ENCODE measurements around the gene BCL2A1. TPM values are rescaled to one million over a fixed set of nuclear protein-coding genes. Genes with fewer than 3 reads are reported as not detected.
"Not testable (repeated sequence)": the region's sequence is repeated elsewhere in the genome, so short reads cannot be mapped to it uniquely, and the experiment has no call there.

The BCL2A1 gene
- total RNA-seq (100 to 1,000 TPM in 2 of 7 donors, 10 to 100 TPM in 5; 34.4 to 180 (median 69.7) TPM), polyA plus RNA-seq (10 to 100 TPM; 47.2 to 55.5 (median 52.9) TPM)
- long read RNA-seq, donor 1, partial matches to known transcripts, result 5 of 22 reads
- long read RNA-seq, donor 1, other reads (novel, unspliced or antisense), result 16 of 22 reads
- long read RNA-seq, donor 2, partial matches to known transcripts, result 0 of 4 reads
- long read RNA-seq, donor 2, other reads (novel, unspliced or antisense), result 0 of 4 reads

DNA sequence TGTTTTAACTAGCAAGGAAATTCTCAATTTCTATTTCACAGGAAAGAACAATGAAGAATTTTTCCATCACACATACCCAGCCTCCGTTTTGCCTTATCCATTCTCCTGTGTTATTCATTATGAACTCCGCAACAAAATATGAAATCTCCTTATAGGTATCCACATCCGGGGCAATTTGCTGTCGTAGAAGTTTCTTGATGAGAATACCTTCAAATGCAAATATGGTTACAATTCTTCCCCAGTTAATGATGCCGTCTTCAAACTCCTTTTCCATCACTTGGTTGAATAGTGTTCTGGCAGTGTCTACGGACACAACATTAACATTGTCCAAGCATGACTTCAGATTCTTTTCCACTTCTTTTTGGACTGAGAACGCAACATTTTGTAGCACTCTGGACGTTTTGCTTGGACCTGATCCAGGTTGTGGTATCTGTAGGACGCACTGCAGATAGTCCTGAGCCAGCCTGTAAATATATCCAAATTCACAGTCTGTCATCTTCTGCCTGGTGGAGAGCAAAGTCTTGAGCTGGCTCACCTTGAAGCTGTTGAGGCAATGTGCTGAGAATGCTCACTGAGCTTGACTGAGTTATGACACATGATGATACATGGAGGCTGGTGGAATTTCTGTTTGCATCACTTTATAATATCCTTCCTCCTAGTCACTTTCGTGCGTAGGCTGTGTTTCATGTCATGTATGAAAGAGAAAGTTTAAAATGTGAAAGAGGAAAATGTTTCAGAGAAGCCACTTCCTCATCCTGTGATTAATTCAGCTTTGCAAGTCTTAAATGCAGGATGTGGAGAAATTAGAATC is at the start of gene BCL2A1:
Gene BCL2A1 (minus strand): TSS at position 573 of the 811 bp plus-strand sequence. CDS start 77 bp downstream, at position 496.
- Histone ChIP-seq H3K27ac (peak within 1 kb of the TSS; percentile 39 to 93 (median 91)), H3K9me3 (no peaks in the 10 kb centered on the region), H3K4me3 (peak within 1 kb of the TSS in 7 of 8 donors; percentile 28 to 67 (median 39)), H3K4me1 (peaks cover 0 to 85% (median 64%) of the 10 kb centered on the region in 6 donors), H3K27me3 (replicated peaks in 1 of 7) (no peaks in the 10 kb centered on the region), H3K36me3 (no peaks in the 10 kb centered on the region)
- intact Hi-C loops (cut with DNase I; ENCODE audit: low total_unique reads), result no loop called here
- WGBS, 5 donors, result 19 to 34% (median 29%) methylated on average over 11 of the region's 11 CpGs
- DNase-seq, result peak; percentile 25
- TF ChIP-seq POLR2A (IDR thresholded peaks at IDR 0.05) (peak; percentile 69 to 85 (median 83)), POLR2AphosphoS5 (IDR thresholded peaks at IDR 0.05) (peak in 2 of 3 donors; percentile 33 to 99)
- TF ChIP-seq, protein P1, sequence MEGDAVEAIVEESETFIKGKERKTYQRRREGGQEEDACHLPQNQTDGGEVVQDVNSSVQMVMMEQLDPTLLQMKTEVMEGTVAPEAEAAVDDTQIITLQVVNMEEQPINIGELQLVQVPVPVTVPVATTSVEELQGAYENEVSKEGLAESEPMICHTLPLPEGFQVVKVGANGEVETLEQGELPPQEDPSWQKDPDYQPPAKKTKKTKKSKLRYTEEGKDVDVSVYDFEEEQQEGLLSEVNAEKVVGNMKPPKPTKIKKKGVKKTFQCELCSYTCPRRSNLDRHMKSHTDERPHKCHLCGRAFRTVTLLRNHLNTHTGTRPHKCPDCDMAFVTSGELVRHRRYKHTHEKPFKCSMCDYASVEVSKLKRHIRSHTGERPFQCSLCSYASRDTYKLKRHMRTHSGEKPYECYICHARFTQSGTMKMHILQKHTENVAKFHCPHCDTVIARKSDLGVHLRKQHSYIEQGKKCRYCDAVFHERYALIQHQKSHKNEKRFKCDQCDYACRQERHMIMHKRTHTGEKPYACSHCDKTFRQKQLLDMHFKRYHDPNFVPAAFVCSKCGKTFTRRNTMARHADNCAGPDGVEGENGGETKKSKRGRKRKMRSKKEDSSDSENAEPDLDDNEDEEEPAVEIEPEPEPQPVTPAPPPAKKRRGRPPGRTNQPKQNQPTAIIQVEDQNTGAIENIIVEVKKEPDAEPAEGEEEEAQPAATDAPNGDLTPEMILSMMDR (IDR thresholded peaks at IDR 0.05 in 8 of 11, conservative IDR thresholded peaks at IDR 0.05 in 3 of 11), result no peak

DNA sequence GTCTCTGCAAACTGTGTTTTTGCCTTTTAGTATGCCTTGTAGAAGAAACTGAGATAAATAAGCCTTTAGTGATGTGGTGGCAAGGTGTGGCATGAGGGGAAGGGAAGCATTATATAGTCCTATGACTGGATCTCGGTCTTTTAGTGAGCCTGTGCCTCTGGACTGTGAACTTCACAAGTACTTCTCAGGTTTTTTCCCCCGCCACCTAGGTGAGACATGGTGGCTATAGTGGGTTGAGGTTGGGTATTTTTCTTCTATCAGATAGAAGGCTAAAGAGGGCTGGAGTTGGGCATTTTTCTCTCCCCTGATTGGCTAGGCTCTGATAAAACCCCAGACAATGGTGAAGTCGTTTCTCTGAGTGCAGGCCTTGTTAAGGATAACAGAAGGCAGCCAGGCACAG is 49.7 kb upstream of the BCL2A1 start:
- H3K4me3 ChIP-seq, result no peak overlapping the region
- intact Hi-C loops (cut with DNase I; ENCODE audit: low total_unique reads), result no loop called here
- H3K27ac ChIP-seq, result no peak overlapping the region
- no peak for TF ChIP-seq POLR2AphosphoS5 (IDR thresholded peaks at IDR 0.05)
- TF ChIP-seq, protein P1 (IDR thresholded peaks at IDR 0.05 in 8 of 11, conservative IDR thresholded peaks at IDR 0.05 in 3 of 11), result no peak
- TF ChIP-seq POLR2A (IDR thresholded peaks at IDR 0.05), result no peak
- DNase-seq, result no peak
- no peaks in the 10 kb centered on the region for H3K9me3 ChIP-seq
- H3K27me3 ChIP-seq (replicated peaks in 1 of 7), result no peaks in the 10 kb centered on the region
- H3K36me3 ChIP-seq, result no peaks in the 10 kb centered on the region
- 73 to 83% (median 76%) methylated on average over 3 of the region's 3 CpGs for WGBS, 5 donors
- H3K4me1 ChIP-seq, result peaks cover 0 to 13% (median 2%) of the 10 kb centered on the region in 6 donors

DNA sequence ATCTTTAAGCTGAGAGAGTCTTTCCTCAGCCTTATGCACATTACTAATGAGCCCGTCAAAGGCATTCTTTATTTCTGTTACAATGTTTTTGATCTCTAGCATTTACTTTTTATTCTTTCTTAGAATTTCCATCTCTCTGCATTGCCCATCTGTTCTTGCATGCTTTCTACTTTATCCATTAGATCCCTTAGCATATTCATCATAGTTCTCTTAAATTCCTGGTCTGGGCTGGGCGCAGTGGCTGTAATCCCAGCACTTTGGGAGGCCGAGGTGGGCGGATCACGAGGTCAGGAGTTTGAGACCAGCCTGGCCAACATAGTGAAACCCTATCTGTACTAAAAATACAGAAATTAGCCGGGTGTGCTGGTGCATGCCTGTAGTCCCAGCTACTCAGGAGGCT is 49.2 kb upstream of the BCL2A1 start:
- WGBS, 5 donors, result 82 to 94% (median 88%) methylated on average over 6 of the region's 6 CpGs
- peaks cover 0 to 13% (median 2%) of the 10 kb centered on the region in 6 donors for H3K4me1 ChIP-seq
- H3K4me3 ChIP-seq; H3K27ac ChIP-seq; H3K9me3 ChIP-seq; H3K27me3 ChIP-seq (replicated peaks in 1 of 7); DNase-seq; H3K36me3 ChIP-seq; intact Hi-C loops (cut with DNase I; ENCODE audit: low total_unique reads): not testable (repeated sequence)

DNA sequence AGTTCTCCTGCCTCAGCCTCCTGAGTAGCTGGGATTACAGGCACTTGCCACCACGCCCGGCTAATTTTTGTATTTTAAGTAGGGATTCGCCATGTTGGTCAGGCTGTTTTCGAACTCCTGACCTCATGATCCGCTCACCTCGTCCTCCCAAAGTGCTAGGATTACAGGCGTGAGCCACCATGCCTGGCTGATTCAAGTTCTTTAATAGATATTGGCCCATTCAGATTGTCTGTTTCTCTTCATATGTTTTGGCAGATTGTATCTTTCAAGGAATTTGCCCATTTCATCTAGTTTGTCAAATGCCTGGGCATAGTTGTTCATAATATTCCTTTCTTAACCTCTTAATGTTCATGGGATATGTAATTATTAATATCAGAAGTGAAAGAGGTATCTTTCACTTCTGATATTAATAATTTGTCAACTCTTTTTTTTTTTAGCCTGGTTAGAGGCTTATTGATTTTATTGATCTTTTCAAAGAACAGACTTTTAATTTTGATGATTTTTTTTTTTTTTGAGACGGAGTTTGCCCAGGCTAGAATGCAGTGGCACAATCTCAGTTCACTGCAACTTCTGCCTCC is 48.3 kb upstream of the BCL2A1 start:
- peaks cover 0 to 3% (median 0%) of the 10 kb centered on the region in 8 donors for H3K9me3 ChIP-seq
- TF ChIP-seq POLR2AphosphoS5 (IDR thresholded peaks at IDR 0.05) (no peak), POLR2A (IDR thresholded peaks at IDR 0.05) (no peak)
- TF ChIP-seq, protein P1 (IDR thresholded peaks at IDR 0.05 in 8 of 11, conservative IDR thresholded peaks at IDR 0.05 in 3 of 11), result no peak
- no peaks in the 10 kb centered on the region for H3K36me3 ChIP-seq
- no peak for DNase-seq
- H3K4me3 ChIP-seq, result peak overlapping the region in 1 of 8 donors; percentile 56
- intact Hi-C loops (cut with DNase I; ENCODE audit: low total_unique reads), result no loop called here
- 74 to 91% (median 88%) methylated on average over 8 of the region's 8 CpGs for WGBS, 5 donors
- H3K27ac ChIP-seq, result peak overlapping the region in 5 of 8 donors; percentile 48 to 86 (median 79)
- H3K4me1 ChIP-seq, result peaks cover 0 to 13% (median 2%) of the 10 kb centered on the region in 6 donors
- H3K27me3 ChIP-seq (replicated peaks in 1 of 7), result no peaks in the 10 kb centered on the region

DNA sequence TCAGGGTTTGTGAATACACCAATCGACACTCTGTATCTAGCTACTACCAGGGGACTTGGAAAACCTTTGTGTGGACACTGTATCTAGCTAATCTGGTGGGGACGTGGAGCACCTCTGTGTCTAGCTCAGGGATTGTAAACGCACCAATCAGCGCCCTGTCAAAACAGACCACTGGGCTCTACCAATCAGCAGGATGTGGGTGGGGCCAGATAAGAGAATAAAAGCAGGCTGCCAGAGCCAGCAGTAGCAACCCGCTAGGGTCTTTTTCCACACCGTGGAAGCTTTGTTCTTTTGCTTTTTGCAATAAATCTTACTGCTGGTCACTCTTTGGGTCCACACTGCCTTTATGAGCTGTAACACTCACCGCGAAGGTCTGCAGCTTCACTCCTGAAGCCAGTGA is 46.1 kb upstream of the BCL2A1 start:
- WGBS, 5 donors, result 84 to 91% (median 85%) methylated on average over 7 to 8 of the region's 8 CpGs
- Histone ChIP-seq H3K27ac (peak overlapping the region in 7 of 8 donors; percentile 12 to 86 (median 78)), H3K4me1 (peaks cover 0 to 13% (median 1%) of the 10 kb centered on the region in 6 donors), H3K4me3 (peak overlapping the region in 2 of 8 donors; percentile 9 to 56)
- intact Hi-C loops (cut with DNase I; ENCODE audit: low total_unique reads); H3K9me3 ChIP-seq; H3K27me3 ChIP-seq (replicated peaks in 1 of 7); H3K36me3 ChIP-seq; DNase-seq: not testable (repeated sequence)

DNA sequence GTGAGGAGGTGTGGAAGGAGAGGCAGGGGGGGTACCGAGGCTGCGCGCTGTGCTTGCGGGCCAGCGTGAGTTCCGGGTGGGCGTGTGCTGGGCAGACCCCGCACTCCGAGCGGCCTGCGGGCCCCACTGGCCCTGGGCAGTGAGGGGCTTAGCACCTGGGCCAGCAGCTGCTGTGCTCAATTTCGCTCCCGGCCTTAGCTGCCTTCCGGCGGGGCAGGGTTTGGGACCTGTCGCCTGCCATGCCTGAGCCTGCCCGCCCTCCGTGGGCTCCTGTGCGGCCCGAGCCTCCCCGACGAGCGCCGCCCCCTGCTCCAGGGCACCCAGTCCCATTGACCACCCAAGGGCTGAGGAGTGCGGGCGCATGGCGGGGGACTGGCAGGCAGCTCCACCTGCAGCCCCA is 45.5 kb upstream of the BCL2A1 start:
- peak overlapping the region in 1 of 8 donors; percentile 56 for H3K4me3 ChIP-seq
- peaks cover 0 to 13% (median 2%) of the 10 kb centered on the region in 6 donors for H3K4me1 ChIP-seq
- H3K27me3 ChIP-seq (replicated peaks in 1 of 7); DNase-seq; intact Hi-C loops (cut with DNase I; ENCODE audit: low total_unique reads); H3K9me3 ChIP-seq; H3K36me3 ChIP-seq: not testable (repeated sequence)
- 97 to 99% (median 98%) methylated on average over 11 to 27 of the region's 27 CpGs for WGBS, 5 donors
- H3K27ac ChIP-seq, result peak overlapping the region in 2 of 8 donors; percentile 78 to 86
